D341Med (cell line): ENCODE measurements around the gene CD164.
"Not testable (repeated sequence)": the region's sequence is repeated elsewhere in the genome, so short reads cannot be mapped to it uniquely, and the experiment has no call there.

Experiments
- DNase-seq: peaks from one replicate; pipeline ENCODE4 v3.0.0; 2012; ENCODE audit warnings: low spot score

CD164 gene

DNA sequence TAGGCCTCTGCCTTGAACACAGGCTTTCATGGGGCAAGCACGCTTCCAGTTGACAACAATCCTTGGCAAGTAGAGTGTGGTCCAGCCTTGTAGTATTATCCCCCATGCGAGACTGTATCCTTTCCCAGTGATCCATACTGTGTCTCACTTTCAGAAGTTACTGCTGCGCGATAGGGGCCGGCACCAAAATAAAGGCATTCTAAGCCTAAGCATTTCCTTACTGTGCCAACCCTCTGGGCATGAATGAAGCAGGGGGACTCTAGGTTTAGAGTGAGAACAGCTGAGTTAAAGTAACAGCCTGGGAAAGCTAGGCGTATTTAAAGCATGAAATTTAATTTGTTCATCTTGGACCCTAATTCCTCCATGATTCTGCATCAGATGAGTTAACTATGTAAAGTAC lies 39.4 kb downstream of the CD164 start:
- no peak for DNase-seq

DNA sequence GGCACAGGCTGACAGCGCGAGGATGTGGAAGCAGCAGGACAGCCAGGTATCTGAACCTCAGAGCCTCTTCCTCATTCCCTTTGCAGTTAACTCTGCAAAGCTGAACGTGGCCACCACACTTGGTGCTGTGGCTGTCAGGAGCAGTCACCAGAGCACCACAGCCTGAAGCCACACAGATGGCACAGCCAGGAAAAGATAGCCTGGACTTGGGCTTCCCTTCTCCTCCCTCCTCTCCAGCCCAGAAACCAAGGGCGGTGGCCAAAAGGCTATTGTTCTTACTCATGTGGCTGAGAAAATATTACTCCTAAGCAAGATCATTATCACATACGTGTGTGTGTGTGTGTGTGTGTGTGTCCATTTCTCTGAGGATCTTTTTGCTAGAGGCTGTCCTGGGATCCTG lies 39.8 kb downstream of the CD164 start:
- DNase-seq = no peak

DNA sequence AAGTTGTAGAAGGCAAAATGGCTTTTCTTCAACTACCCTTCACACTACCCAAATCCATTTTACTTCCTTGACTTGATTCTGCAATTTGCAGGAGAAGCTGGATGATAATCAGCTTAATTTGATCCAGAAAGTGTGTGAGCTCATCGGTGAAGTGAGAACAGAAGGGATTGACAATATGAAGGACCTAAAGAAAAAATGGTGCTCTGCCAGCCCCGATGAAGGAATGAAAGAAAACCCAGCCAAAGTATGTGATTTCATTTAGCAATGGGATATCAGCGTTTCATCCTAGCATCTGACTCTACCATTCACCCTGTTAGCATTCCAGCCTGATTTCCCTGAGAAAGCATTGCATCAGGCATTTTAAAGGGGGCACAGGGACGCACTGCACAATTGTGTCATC lies 41.5 kb downstream of the CD164 start:
- DNase-seq = no peak

DNA sequence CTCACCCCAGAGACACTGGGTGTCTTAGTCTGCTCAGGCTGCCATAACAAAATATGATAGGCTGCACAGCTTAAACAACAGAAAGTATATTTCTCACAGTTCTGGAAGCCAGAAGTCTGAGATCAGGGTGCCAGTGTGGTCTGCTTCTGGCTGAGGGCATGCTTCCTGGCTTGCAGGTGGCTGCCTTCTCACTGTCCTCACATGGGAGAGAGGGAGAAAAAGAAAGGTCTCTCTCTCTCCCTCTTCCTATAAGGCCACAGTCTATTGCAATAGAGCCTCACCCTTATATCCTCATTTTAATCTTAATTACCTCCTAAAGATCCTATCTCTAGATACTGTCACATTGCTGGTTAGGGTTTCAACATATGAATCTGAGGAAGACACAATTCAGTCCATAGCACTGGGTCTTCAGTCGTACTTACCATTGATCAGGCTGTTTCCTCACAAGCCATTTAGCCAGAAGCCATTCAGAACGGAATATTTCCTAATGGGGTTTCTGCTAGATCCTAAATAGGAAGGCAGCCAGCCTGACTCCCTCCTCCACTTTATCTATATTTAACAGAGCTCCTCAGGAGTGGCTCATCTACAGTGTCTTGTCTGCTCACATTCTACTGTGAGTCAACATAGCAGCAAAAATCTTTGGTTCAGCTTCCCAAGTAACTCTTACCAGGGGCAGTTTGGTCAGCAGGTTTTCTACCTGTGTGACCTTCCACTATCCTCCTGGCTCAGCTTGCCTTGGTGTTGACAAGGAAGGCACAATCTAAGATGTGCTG lies 42.2 kb downstream of the CD164 start:
- DNase-seq = no peak

DNA sequence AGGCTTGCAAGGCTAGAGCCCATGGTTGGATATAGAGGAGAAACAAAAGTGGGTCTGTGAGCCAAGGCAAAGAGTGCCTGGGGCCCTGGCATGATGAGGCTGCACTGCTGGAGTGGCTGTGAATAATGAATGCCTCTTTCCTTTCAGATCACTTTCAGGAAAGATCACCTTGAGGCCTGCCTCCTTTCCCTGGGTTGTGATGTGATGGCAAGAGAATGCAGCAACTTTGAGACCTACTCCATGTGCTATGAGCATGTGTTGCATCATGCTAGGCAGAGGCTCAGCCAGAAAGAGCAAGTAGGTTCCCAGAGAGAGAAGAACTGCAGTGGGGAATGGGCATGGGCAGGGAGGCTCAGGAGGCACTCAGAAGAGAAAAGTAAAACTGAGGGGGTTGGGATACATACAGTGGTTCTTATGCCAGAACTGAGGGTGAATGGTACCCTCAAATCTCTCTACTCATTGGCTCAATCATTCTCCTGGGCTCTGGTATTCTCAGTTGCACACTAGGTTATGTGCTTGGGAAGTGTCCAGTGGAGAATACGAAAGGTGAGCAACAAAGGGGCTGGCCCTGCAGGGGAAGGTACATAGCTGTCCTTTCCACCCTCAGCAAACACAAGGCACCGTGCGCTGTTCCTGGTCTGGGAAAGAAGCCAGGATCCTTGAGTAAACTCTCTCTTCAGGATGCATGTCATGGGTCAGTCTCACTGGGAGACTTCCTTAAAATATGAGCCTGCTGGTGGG lies 45.9 kb downstream of the CD164 start:
- no peak for DNase-seq

DNA sequence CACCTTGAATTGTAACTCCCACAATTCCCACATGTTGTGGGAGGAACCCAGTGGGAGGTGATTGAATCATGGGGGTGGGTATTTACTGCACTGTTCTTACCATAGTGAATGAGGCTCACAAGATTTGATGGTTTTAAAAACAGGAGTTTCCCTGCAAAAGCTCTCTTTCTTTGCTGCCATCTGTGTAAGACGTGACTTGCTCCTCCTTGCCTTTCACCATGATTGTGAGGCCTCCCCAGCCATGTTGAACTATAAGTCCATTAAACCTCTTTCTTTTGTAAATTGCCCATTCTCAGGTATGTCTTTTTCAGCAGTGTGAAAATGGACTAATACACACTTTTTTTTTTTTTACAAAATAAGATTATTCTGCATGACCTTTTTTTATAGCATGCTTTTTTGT lies 48.4 kb downstream of the CD164 start:
- not testable (repeated sequence) for DNase-seq

DNA sequence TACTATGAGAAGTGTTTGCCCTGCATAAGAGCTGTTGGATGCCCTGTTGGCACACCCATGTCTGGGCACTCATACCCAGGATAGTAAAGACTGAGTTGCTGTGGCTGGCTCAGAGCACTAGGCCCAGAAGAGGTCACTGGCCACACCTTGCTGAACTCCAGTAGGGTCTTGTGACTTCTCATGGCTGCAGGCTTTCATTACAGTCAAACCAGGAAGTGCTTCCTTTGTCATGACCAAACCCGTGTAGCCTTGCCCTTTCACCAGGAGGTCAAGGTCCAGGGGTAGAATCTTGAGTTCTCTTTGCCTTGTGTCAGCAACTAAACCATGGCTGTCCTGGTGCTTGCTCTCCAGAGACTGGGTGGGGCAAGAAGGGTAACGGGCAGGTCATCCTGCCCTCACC lies 49.5 kb downstream of the CD164 start:
- no peak for DNase-seq

DNA sequence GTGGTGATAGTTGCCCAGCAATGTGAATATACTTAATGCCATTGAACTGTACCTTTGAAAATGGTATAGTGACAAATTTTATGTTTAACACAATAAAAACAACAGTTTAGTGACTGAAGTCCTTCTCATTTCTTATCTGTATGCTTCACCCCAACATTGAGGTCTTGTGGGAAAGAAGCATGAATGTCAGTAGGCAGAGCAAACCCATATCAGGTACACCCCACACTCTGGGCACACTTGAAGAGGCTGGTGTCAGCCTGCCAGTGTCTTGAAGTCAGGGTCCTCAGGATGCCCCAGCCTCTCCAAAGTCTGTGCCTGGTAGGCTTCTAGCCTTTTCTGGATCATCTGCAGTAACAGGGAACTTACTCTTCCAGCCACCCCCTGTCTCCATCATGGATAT lies 51.2 kb downstream of the CD164 start:
- no peak for DNase-seq

DNA sequence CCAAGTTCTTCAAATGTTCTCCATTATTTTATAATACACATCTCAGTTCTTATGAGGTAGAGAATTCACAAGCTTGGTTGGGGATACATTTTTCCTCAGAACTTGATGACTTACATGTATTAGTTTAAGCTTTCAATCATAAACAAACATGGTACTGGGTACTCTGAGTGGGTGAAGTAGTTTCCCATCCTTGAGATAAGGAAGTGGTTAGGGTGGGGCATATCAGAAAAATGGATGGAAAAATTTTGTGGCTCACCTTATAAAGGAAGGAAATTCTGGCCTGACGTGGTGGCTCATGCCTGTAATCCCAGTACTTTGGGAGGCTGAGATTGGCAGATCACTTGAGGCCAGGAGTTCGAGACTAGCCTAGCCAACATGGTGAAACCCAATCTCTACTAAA lies 52.0 kb downstream of the CD164 start:
- DNase-seq = no peak

DNA sequence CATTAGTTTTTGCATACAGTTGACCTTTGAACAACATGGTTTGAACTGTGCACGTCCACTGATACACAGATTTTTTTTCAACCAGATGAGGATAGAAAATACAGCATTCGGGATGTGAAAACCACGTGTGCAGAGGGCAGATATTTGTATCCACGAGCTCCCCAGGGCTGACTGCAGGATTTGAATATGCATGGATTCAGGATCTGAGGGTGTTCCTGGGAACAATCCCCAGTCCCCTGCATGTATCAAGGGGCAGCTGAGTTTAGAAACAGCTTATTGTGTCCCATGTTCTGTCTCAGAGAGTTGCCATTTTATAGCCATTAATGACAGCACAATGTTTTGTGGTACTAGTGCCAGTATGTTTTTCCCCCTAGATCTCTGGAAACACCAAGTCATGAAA lies 53.6 kb downstream of the CD164 start:
- DNase-seq = no peak

DNA sequence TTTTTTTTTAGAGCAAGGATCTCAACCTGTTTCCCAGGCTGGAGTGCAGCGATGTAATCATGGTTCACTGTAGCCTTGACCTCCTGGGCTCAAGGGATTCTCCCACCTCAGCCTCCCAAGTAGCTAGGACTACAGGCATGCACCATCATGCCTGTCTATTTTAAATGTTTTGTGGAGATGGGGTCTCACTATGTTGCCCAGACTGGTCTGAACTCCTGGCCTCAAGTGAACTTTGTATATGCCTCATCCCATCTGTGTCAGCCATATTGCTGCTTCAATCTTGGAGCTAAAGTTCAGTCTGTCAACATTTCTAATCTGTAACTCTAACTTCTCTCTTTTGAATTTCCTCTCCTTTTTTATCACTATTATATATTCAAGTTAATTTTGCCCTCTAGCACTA lies 54.3 kb downstream of the CD164 start:
- DNase-seq = no peak

DNA sequence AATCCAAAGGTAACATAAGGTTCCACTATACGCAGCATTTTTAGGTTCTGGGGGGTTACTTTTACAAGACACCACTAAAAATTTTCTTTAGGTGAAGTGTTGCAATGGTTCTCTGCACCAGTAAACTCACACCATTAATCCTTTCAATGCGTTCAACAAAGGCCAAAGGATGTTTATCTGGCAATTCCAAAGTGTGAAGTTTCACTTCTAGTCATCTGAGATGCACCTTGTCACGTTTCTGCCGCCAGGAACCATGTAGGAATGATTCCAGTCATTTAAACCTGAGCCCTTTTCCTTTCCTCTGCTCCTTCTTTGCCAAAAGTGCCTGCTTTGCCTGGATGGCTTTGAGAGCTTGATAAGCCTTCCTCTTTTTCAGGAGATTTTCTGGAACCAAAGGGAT lies 54.8 kb downstream of the CD164 start:
- no peak for DNase-seq

DNA sequence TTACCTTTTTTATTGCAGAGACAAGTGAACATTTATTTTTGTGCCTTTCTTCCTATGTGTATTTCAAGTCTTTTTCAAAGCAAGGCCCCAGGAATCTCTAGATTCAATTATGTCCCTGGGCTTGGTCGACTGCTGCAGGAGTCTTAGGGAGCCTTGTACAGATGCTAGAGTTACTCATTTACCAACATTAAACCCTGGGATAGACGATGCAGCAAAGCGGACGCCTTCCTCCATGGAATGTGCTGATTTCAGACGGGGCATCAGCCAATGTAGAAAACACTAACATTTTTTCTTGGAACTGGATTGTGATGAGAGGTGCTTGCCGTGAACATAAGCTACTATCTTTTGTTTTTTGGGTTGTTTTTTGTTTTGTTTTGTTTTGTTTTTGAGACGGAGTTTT lies 55.9 kb downstream of the CD164 start:
- DNase-seq = no peak

DNA sequence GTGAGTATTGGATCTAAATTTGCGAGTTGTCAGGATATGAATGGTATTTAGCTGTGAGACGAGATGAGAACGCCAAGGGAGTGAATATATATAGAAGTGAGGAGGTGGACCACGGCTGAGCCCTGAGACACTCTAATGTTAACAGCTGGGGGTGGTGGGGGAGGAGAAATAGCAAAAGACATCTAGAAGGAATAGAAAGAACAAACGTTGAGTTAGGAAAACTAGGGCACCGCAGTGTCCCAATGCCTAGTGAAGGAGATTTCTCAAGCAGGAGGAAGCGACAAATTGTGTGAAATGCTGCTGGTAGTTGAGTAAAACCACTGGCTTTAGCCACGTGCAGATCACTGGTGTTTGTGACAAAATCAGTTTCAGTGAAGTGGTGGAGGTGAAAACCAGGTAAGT lies 56.9 kb downstream of the CD164 start:
- DNase-seq = no peak

DNA sequence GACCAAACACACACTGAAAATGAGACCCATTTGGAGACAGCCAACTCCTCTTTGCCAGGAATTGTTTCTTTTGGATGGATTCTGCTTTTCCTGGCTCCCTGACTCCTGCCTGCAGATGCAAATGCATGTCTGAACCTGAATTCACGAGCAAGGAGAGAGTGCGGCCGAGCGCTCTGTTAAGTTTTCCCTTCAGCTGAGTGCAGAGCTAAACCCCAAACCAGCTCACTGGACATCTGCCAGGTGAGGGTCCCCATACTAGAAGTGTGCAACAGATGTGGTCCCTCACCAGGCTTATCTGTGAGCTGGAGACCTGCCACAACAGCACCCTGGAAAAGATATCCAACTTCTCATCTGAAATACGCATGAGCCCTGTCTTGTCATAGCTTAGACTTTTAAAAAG lies 59.0 kb downstream of the CD164 start:
- no peak for DNase-seq

DNA sequence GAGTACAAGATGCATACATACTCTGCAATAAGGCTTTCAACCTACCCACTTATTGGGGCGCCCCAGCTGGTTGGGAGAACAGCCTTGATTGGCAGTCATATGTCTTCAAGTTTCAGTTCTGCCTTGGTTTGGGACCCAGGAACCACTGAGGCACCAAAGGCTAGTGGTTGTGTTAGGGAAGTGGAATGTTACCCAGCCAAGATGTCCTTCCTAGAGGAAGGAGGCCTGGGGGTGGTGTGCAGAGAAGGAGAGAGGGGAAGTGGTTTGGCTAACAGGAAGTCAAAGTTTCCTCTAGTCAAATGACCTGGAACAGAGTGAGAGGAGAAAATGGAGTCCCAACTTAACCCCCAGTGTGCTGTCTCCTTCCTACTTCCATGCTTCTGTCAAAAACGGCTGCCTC lies 59.4 kb downstream of the CD164 start:
- no peak for DNase-seq

DNA sequence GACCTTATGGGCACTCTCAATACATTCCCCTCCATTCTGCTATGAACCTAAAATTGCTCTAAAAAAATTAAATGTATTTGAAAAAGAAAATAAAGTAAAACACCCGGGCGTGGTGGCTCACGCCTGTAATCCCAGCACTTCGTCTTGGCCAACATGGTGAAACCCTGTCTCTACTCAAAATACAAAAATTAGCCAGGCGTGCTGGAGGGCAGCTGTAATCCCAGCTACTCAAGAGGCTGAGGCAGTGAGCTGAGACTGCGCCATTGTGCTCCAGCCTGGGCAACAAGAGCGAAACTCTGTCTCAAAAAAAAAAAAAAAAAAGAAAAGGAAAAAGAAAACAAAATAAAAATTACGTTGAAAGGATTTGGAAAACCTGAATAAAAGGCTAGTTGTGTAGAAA lies 60.5 kb downstream of the CD164 start:
- DNase-seq = no peak

DNA sequence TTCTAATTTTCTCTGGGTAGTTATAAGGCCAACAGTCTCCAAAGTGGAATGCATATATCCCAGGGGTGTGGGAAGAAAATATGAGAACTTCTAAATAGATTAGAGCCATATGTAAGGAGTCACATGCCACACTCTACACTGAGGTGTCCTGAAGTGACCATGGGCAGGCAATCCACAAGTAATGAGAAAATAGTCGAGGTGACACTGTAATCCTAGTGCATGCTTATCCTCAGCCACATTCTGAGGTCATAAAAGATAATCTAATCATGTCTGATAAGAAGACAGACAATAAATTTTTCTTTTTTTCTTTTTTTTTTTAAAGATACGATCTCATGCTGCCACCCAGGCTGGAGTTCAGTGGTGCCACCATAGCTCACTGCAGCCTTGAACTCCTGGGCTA lies 62.2 kb downstream of the CD164 start:
- no peak for DNase-seq

DNA sequence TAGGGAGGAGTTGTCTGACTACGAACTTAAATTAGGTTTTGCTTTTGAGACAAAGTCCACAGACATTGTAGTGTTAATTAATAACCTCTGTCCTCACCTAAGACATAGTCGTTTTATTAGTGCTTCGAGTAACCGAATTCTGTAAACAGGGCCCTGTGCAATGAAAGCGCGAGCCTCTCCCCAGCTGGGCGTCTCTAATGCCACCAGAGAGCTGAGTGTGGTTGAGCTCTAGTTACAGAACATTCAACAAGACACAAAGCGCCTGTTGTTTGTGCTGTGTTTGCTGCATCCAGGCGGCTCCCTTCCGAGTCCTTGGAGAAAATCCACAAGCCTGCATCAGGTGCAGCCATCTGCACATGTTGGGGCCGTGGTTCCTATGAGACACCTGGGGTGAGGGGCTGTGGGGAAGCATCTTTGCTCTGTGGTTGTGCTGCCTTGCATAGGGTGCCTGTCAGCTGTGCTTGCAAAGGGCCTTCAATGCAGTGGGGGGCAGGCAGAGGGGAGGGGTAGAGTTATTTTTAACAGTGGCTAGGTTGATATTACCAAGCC lies 63.9 kb downstream of the CD164 start:
- no peak for DNase-seq

DNA sequence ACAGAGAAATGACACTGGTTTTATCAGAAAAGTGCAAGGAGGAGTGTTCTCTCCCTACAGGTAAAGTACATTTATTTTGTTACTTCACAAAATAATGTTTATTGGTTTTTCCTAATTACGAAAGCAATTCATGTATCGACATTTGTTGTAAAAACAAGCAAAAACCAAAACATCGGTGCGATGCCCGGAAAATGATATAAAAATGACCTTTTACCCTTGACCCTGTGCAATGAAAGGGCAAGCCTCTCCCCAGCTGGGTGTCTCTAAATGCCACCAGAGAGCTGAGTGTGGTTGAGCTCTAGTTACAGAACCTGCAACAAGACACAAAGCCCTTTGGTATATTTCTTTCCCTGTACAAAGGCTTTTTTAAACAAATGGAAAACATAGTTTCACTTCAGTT lies 65.4 kb downstream of the CD164 start:
- DNase-seq = no peak
